Measurements from ENCODE around the gene LIN52. TPM values are rescaled to one million over a fixed set of nuclear protein-coding genes. Genes with fewer than 3 reads are reported as not detected.

The LIN52 gene
- total and polyA plus RNA-seq, 8 donors = 10.1 to 16.7 (median 15.4) TPM

- DNase-seq (no peak), ATAC-seq (no peak)
- Histone ChIP-seq H3K27me3 (peaks cover 16 to 73% of the 10 kb centered on the region in 2 donors), H3K4me3 (no peak overlapping the region), H3K9me3 (no peaks in the 10 kb centered on the region), H3K27ac (no peak overlapping the region), H3K36me3 (no peaks in the 10 kb centered on the region), H3K4me1 (peaks cover 0 to 4% of the 10 kb centered on the region in 2 donors)
- intact Hi-C loops (cut with DNase I) = no loop called here
- no peak for TF ChIP-seq CTCF (IDR thresholded peaks at IDR 0.05)
These were observed 163.3 kb downstream of the LIN52 start for GRCh38 chr14:74248017-74248416.

GRCh38 chr14:74249433-74250375 lies 164.9 kb downstream of the LIN52 start:
- Histone ChIP-seq H3K27me3 (peaks cover 0 to 65% of the 10 kb centered on the region in 2 donors), H3K27ac (no peak overlapping the region), H3K9me3 (no peaks in the 10 kb centered on the region), H3K36me3 (no peaks in the 10 kb centered on the region), H3K4me3 (no peak overlapping the region), H3K4me1 (peaks cover 0 to 4% of the 10 kb centered on the region in 2 donors)
- intact Hi-C loops (cut with DNase I) = no loop called here
- DNase-seq = no peak
- no peak for ATAC-seq
- TF ChIP-seq CTCF (IDR thresholded peaks at IDR 0.05) = no peak

Other genes starting within 250 kb of the LIN52 start
- gene PTGR2, start 233.1 kb upstream of the LIN52 start, total RNA-seq = 1 to 10 TPM; 9.9 to 10.0 TPM
- 10 to 100 TPM; 10.1 to 17.2 (median 12.2) TPM for gene PTGR2, start 233.1 kb upstream of the LIN52 start, polyA plus RNA-seq (ENCODE audit: insufficient read length in 6 of 6)
- 10 to 100 TPM; 38.7 to 41.6 TPM for gene ZNF410, start 198.1 kb upstream of the LIN52 start, total RNA-seq
- 10 to 100 TPM; 46.0 to 55.6 (median 51.5) TPM for gene ZNF410, start 198.1 kb upstream of the LIN52 start, polyA plus RNA-seq (ENCODE audit: insufficient read length in 6 of 6)
- 1 to 10 TPM; 3.0 to 3.9 TPM for gene FAM161B, start 134.9 kb upstream of the LIN52 start, total RNA-seq
- 10 to 100 TPM; 10.7 to 14.2 (median 13.7) TPM for gene FAM161B, start 134.9 kb upstream of the LIN52 start, polyA plus RNA-seq (ENCODE audit: insufficient read length in 6 of 6)
- gene COQ6, start 134.7 kb upstream of the LIN52 start, total RNA-seq = 10 to 100 TPM; 17.8 to 18.5 TPM
- gene COQ6, start 134.7 kb upstream of the LIN52 start, polyA plus RNA-seq (ENCODE audit: insufficient read length in 6 of 6) = 10 to 100 TPM; 30.3 to 38.0 (median 31.8) TPM
- 10 to 100 TPM; 18.7 TPM for gene ENTPD5, start 65.7 kb upstream of the LIN52 start, total RNA-seq
- gene ENTPD5, start 65.7 kb upstream of the LIN52 start, polyA plus RNA-seq (ENCODE audit: insufficient read length in 6 of 6) = 10 to 100 TPM; 16.0 to 18.5 (median 17.4) TPM
- 1 to 10 TPM; 2.2 to 5.1 TPM for gene BBOF1, start 65.6 kb upstream of the LIN52 start, total RNA-seq
- gene BBOF1, start 65.6 kb upstream of the LIN52 start, polyA plus RNA-seq (ENCODE audit: insufficient read length in 6 of 6) = 10 to 100 TPM; 11.1 to 36.3 (median 15.4) TPM
- 10 to 100 TPM; 23.0 to 62.4 TPM for gene ALDH6A1, start 503 bp upstream of the LIN52 start, total RNA-seq
- 10 to 100 TPM; 23.6 to 37.1 (median 29.0) TPM for gene ALDH6A1, start 503 bp upstream of the LIN52 start, polyA plus RNA-seq (ENCODE audit: insufficient read length in 6 of 6)
- gene VSX2, start 154.5 kb downstream of the LIN52 start, total RNA-seq = not detected
- gene VSX2, start 154.5 kb downstream of the LIN52 start, polyA plus RNA-seq (ENCODE audit: insufficient read length in 6 of 6) = not detected
- 10 to 100 TPM; 37.0 to 41.1 TPM for gene ABCD4, start 218.0 kb downstream of the LIN52 start, total RNA-seq
- 100 to 1,000 TPM; 105 to 136 (median 123) TPM for gene ABCD4, start 218.0 kb downstream of the LIN52 start, polyA plus RNA-seq (ENCODE audit: insufficient read length in 6 of 6)